HG03565 (cell line): Measurements from ENCODE around the gene HBP1.
"Not testable (repeated sequence)": the region's sequence is repeated elsewhere in the genome, so short reads cannot be mapped to it uniquely, and the experiment has no call there.

ENCODE experiments used
- ATAC-seq: cut with Tn5 transposase; IDR thresholded peaks from one replicate; pipeline ENCODE4 v1.9.1; 2021; ENCODE audit warnings: mild to moderate bottlenecking, moderate library complexity; ENCODE audit not compliant: unreplicated experiment

The HBP1 gene

GRCh38 chr7:107220806-107221205 is 52.0 kb downstream of the HBP1 start:
- not testable (repeated sequence) for ATAC-seq

DNA sequence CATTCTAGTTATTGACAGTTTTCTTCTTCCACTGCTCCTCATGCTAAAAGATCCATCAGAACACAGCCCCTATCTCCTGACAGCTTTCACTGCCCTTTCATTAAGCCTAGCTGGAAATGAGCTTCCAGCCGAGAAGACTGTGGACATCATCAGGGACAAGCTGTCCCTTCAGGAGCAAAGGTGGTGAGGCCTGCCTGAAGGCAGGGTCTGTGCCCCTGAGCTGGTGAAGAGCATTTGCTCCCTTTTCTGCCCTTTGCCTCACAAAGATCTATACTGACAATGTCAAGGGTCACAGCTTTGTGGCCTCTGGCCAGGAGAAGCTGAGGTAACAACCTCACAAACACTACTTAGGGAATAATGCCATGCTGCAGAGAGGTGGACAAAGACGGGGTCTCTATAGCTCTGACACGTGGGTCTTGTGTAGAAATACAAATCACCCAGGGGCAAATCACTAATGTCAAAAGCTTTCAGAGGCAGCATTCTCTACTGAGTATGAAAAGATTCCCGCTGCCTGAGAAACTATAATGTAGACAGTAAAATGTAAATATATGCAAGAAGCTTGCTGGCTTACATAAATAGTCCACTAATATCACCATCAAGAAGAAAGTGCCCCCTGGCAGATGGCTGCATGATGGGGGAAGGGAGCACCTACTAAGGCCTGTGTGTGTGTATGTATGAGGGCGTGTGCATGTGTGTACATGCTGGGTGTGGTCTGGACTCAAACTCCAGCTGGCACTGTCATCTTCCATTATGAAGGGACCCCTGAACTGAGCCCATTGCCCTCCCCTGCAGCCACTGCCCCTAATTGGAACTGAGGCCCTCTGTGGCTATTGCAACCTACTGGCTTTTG is 55.8 kb downstream of the HBP1 start:
- no peak for ATAC-seq

GRCh38 chr7:107228291-107228690 is 59.5 kb downstream of the HBP1 start:
- ATAC-seq: no peak

DNA sequence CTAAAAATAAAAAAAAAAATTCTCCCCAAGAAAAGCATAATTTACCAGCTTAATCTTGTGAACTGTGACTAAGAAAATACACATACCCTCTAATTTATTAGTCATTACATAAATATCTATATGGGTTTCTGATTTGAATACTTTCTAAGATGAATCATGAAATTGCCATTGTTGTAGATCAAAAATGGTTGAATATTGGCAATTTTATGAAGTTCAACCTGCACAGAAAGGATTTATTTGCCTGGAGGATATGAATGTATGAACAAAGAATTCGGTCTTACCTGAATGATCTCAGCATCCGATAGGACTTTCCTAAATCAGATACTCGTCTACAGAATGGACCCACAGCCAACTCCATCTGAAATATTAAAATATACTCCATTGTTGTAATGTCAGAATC is 61.5 kb downstream of the HBP1 start:
- ATAC-seq: no peak

DNA sequence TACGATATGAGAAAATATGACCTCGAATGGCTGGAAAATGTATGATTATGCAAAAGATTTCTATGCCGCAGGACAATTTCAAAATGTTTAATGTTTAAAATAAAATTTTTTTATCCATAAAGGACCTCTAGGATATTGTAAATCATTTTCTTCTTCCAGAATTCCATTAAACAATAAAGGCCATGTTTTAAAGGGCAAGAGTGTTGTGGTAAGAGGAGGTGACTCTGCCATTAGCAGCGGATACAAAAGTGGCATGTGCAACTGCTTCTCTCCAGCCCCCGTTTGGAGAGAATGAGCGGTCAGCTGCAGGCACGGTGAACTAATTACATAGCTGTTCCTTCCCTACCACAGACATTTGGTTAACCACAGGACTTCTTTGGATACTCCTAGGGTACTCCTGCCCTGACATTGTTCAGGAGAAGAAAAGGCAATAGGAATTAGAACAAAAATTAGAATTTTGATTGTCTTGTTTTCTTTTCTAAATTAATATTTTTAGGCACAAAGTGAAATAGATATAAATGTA is 63.8 kb downstream of the HBP1 start:
- ATAC-seq: no peak

GRCh38 chr7:107233174-107233573 is 64.4 kb downstream of the HBP1 start:
- ATAC-seq: no peak

- ATAC-seq: no peak
Measured at GRCh38 chr7:107233981-107234380, 65.2 kb downstream of the HBP1 start.

GRCh38 chr7:107234436-107234835 is 65.6 kb downstream of the HBP1 start:
- no peak for ATAC-seq

GRCh38 chr7:107236862-107237261 is 68.1 kb downstream of the HBP1 start:
- no peak for ATAC-seq

DNA sequence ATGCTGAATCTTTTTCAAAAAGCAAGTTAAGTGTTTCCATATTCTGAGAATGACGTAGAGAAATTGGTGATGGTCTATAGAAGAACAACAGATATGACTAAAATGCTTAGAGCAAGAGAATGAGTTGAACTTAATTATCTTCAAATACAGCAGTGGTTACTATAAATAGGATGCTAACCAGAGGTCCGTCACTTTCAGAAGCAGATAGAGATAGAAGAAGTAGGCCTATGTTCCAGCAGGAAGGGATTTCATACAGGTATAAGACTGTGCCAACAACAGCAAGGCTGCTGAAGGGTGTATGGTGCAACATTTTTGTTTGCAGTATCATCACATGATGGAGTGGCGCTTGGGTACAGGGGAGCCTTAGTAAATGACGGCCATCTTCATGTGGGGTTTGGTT is 68.6 kb downstream of the HBP1 start:
- ATAC-seq: no peak

DNA sequence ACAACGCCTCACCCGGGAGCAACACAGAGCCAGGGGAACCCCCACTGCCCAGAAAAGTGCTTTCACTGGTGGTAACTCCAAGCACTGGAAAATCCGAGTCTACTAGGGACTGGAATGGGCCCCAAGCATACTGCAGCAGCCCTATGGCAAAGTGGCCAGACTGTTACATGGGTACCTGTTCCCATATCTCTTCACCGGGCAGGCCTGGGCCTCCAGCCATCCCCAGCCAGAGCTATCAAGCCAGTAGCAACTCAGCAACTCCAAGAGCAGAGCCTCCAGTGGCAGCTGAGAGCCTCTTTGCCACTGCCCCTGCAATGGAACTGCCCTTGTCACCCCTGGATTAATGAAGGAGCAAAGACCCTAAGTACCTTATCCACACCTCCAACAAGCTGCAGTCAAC is 73.5 kb downstream of the HBP1 start:
- ATAC-seq: no peak

DNA sequence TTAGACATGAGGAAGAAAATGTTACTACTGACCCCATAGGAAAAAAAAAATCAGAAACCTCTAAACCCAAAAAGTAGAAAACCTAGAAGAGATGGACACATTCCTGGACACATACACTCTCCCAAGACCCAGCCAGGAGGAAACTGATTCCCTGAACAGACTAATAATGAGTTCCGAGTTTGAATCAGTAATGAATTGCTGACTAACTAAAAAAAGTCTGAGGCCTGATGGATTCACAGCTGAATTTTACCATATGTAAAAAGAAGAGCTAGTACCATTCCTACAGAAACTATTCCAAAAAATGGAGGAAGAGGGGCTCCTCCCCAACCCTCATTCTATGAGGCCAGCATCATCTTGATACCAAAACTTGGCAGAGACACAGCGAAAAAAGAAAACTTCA is 75.8 kb downstream of the HBP1 start:
- ATAC-seq: no peak

GRCh38 chr7:107246836-107247235 is 78.0 kb downstream of the HBP1 start:
- not testable (repeated sequence) for ATAC-seq

- no peak for ATAC-seq
Measured at GRCh38 chr7:107248551-107249316, 79.9 kb downstream of the HBP1 start.

- no peak for ATAC-seq
Measured at GRCh38 chr7:107251963-107252362, 83.2 kb downstream of the HBP1 start.
